Measurements from ENCODE around the gene GPRC5A. TPM values are rescaled to one million over a fixed set of nuclear protein-coding genes. Genes with fewer than 3 reads are reported as not detected.

The GPRC5A gene
- total and polyA plus RNA-seq, 2 experiments from 2014 or later = 37.8 to 84.8 TPM

DNA sequence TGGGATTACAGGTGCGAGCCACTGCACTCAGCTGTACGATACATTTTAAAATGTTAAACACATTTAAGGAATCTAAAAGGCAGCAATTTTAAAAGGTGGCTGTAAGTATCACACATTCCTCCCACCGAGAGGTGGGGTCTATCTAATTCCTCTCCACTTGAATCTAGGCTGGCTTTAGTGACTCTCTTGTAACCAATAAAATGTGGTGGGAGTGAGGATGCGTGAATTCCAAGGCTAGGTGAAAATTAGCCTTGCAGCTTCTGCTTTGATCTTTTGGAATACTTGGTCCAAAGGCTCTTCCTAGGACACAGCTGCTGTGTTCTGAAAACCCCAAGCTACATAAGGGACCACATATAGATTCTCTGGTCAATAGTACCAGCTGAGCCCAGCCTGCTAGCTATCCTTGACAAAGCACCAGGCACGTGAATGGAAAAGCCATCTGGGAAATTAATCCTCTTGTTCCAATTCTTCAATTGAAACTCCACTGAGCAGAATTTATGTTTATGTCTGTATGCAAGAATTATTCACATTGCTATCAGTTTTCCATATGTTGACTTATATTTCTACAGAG lies 69.4 kb downstream of the GPRC5A start:
- Histone ChIP-seq H3K27me3 (replicated peaks; ENCODE audit: insufficient read depth) (no peaks in the 10 kb centered on the region), H3K9me3 (ENCODE audit: low read depth) (no peaks in the 10 kb centered on the region), H3K4me1 (ENCODE audit: insufficient read depth) (no peaks in the 10 kb centered on the region), H3K4me2 (ENCODE audit: unreplicated experiment) (no peak overlapping the region), H3K9ac (no peak overlapping the region), H4K20me1 (ENCODE audit: insufficient read depth) (no peaks in the 10 kb centered on the region), H3K9me2 (ENCODE audit: insufficient read depth) (no peaks in the 10 kb centered on the region), H2AFZ (no peak overlapping the region), H3K79me2 (ENCODE audit: insufficient read depth) (no peaks in the 10 kb centered on the region), H3K36me3 (ENCODE audit: low read depth) (no peaks in the 10 kb centered on the region), H3F3A (ENCODE audit: insufficient read depth) (no peaks in the 10 kb centered on the region), H3K27ac (no peak overlapping the region), H3K4me3 (no peak overlapping the region)
- TF ChIP-seq EZH2 (IDR thresholded peaks at IDR 0.05; ENCODE audit: insufficient read depth, poor library complexity, severe bottlenecking) (no peak), EZH2phosphoT487 (IDR thresholded peaks at IDR 0.05; ENCODE audit: insufficient read depth, low read depth) (no peak)
- DNase-seq = no peak
- in situ Hi-C loops (cut with MboI) = no loop called here
- WGBS, 2 experiments (ENCODE audit: low coverage in 1 of 2, low lambda C conversion rate in 2 of 2, missing lambda C conversion rate in 2 of 2) = 82% methylated on average over 5 of the region's 5 CpGs

DNA sequence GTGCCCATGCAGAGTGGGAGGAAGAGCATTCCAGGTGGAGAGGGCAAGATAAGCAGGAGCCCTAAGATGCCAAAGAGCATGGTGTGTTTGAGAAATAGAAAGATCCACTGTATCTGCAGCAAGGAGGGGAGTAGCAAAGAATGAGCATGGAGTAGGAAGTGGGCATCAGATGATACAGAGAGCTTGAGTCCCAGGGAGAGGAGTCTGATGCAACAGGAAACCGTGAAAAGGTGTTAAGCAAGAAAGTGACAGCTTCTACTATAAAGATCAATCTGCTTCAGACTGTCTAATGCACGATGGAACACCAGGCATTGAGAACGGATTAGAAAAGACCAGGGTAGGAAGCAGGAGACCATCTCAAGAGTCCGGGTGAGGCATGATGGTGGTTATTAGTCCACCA lies 72.9 kb downstream of the GPRC5A start:
- H3K9me2 ChIP-seq (ENCODE audit: insufficient read depth) = no peaks in the 10 kb centered on the region
- H2AFZ ChIP-seq = no peak overlapping the region
- DNase-seq = no peak
- 96 to 100% methylated on average over 4 of the region's 4 CpGs for WGBS, 2 experiments (ENCODE audit: low coverage in 1 of 2, low lambda C conversion rate in 2 of 2, missing lambda C conversion rate in 2 of 2)
- no peak overlapping the region for H3K27ac ChIP-seq
- no peaks in the 10 kb centered on the region for H3K4me1 ChIP-seq (ENCODE audit: insufficient read depth)
- no peaks in the 10 kb centered on the region for H3K9me3 ChIP-seq (ENCODE audit: low read depth)
- H3K79me2 ChIP-seq (ENCODE audit: insufficient read depth) = no peaks in the 10 kb centered on the region
- H3K36me3 ChIP-seq (ENCODE audit: low read depth) = no peaks in the 10 kb centered on the region
- no peak overlapping the region for H3K4me3 ChIP-seq
- no peaks in the 10 kb centered on the region for H3K27me3 ChIP-seq (replicated peaks; ENCODE audit: insufficient read depth)
- in situ Hi-C loops (cut with MboI) = no loop called here
- no peak overlapping the region for H3K4me2 ChIP-seq (ENCODE audit: unreplicated experiment)
- no peak overlapping the region for H3K9ac ChIP-seq
- TF ChIP-seq EZH2 (IDR thresholded peaks at IDR 0.05; ENCODE audit: insufficient read depth, poor library complexity, severe bottlenecking) (no peak), EZH2phosphoT487 (IDR thresholded peaks at IDR 0.05; ENCODE audit: insufficient read depth, low read depth) (no peak)
- H4K20me1 ChIP-seq (ENCODE audit: insufficient read depth) = no peaks in the 10 kb centered on the region
- no peaks in the 10 kb centered on the region for H3F3A ChIP-seq (ENCODE audit: insufficient read depth)

DNA sequence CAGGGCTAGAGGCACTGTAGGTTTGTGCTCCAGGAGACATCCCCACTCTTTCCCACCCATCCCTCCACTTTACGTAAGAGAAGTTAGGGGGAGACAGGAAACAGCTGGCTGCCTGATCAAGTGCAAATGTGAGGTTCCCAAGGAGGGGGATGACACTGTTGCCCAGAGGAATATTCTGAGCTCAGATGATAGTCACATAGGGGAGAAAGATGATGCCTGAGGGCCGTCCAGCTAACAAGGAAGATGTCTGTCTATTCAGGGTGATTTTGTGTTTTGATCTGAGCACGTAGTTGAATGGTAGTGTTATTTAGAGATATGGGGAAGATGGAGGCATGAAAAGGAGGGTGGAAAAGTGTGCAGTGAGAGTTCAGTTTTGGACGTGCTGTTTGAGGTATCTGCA lies 74.5 kb downstream of the GPRC5A start:
- H3K9me3 ChIP-seq (ENCODE audit: low read depth) = no peaks in the 10 kb centered on the region
- H3K27me3 ChIP-seq (replicated peaks; ENCODE audit: insufficient read depth) = no peaks in the 10 kb centered on the region
- TF ChIP-seq EZH2phosphoT487 (IDR thresholded peaks at IDR 0.05; ENCODE audit: insufficient read depth, low read depth) (no peak), EZH2 (IDR thresholded peaks at IDR 0.05; ENCODE audit: insufficient read depth, poor library complexity, severe bottlenecking) (no peak)
- H3K4me2 ChIP-seq (ENCODE audit: unreplicated experiment) = no peak overlapping the region
- 81 to 90% methylated on average over 4 of the region's 4 CpGs for WGBS, 2 experiments (ENCODE audit: low coverage in 1 of 2, low lambda C conversion rate in 2 of 2, missing lambda C conversion rate in 2 of 2)
- no peaks in the 10 kb centered on the region for H3K4me1 ChIP-seq (ENCODE audit: insufficient read depth)
- H3K27ac ChIP-seq = no peak overlapping the region
- no peaks in the 10 kb centered on the region for H3K79me2 ChIP-seq (ENCODE audit: insufficient read depth)
- no peak overlapping the region for H2AFZ ChIP-seq
- H3K9me2 ChIP-seq (ENCODE audit: insufficient read depth) = no peaks in the 10 kb centered on the region
- H3K36me3 ChIP-seq (ENCODE audit: low read depth) = no peaks in the 10 kb centered on the region
- H3F3A ChIP-seq (ENCODE audit: insufficient read depth) = no peaks in the 10 kb centered on the region
- H4K20me1 ChIP-seq (ENCODE audit: insufficient read depth) = no peaks in the 10 kb centered on the region
- in situ Hi-C loops (cut with MboI) = no loop called here
- no peak for DNase-seq
- H3K9ac ChIP-seq = no peak overlapping the region
- no peak overlapping the region for H3K4me3 ChIP-seq

MicroRNA genes within 50 kb of the gene (microRNA counts, 767-probe panel; counts per million panel counts)
- 447 counts per million, percentile 86 among the panel's probes with 10 or more counts for microRNA hsa-miR-614

Other genes starting within 250 kb of the GPRC5A start
- gene GPR19, start 195.4 kb upstream of the GPRC5A start, total RNA-seq (2014; rRNA removed; shearing (Covaris generic)) = not detected in 2 replicates
- 0.18 TPM in 1 of 2 replicates, not detected in the other for gene GPR19, start 195.4 kb upstream of the GPRC5A start, polyA plus RNA-seq (2016; fragmentation: Nextera tagmentation; extraction: Ambion mirVana)
- 24.4 and 27.9 TPM in 2 replicates for gene CDKN1B, start 174.2 kb upstream of the GPRC5A start, total RNA-seq (2014; rRNA removed; shearing (Covaris generic))
- 3.4 TPM in 2 replicates for gene CDKN1B, start 174.2 kb upstream of the GPRC5A start, polyA plus RNA-seq (2016; fragmentation: Nextera tagmentation; extraction: Ambion mirVana)
- gene APOLD1, start 105.9 kb upstream of the GPRC5A start, total RNA-seq (2014; rRNA removed; shearing (Covaris generic)) = 5.2 and 5.4 TPM in 2 replicates
- 3.4 and 3.8 TPM in 2 replicates for gene APOLD1, start 105.9 kb upstream of the GPRC5A start, polyA plus RNA-seq (2016; fragmentation: Nextera tagmentation; extraction: Ambion mirVana)
- gene DDX47, start 78.2 kb upstream of the GPRC5A start, total RNA-seq (2014; rRNA removed; shearing (Covaris generic)) = 124 and 132 TPM in 2 replicates
- gene DDX47, start 78.2 kb upstream of the GPRC5A start, polyA plus RNA-seq (2016; fragmentation: Nextera tagmentation; extraction: Ambion mirVana) = 119 and 123 TPM in 2 replicates
- gene GPRC5D, start 60.6 kb downstream of the GPRC5A start, total RNA-seq (2014; rRNA removed; shearing (Covaris generic)) = not detected in 2 replicates
- not detected in 2 replicates for gene GPRC5D, start 60.6 kb downstream of the GPRC5A start, polyA plus RNA-seq (2016; fragmentation: Nextera tagmentation; extraction: Ambion mirVana)
- 14.5 and 17.4 TPM in 2 replicates for gene HEBP1, start 108.7 kb downstream of the GPRC5A start, total RNA-seq (2014; rRNA removed; shearing (Covaris generic))
- 83.0 and 92.9 TPM in 2 replicates for gene HEBP1, start 108.7 kb downstream of the GPRC5A start, polyA plus RNA-seq (2016; fragmentation: Nextera tagmentation; extraction: Ambion mirVana)
- 5.0 and 6.4 TPM in 2 replicates for gene FAM234B, start 152.8 kb downstream of the GPRC5A start, total RNA-seq (2014; rRNA removed; shearing (Covaris generic))
- 5.1 and 5.6 TPM in 2 replicates for gene FAM234B, start 152.8 kb downstream of the GPRC5A start, polyA plus RNA-seq (2016; fragmentation: Nextera tagmentation; extraction: Ambion mirVana)
- gene GSG1, start 212.1 kb downstream of the GPRC5A start, total RNA-seq (2014; rRNA removed; shearing (Covaris generic)) = 0.86 and 1.3 TPM in 2 replicates
- 2.0 and 2.9 TPM in 2 replicates for gene GSG1, start 212.1 kb downstream of the GPRC5A start, polyA plus RNA-seq (2016; fragmentation: Nextera tagmentation; extraction: Ambion mirVana)

Measured in GM23248 (cell line).